PC-3 (cell line): ENCODE measurements around the gene PLA2G15.
"Not testable (repeated sequence)": the region's sequence is repeated elsewhere in the genome, so short reads cannot be mapped to it uniquely, and the experiment has no call there.

ENCODE experiments used
- EZH2 ChIP-seq: fragments of 300-600 bp; sonication (generic); IDR thresholded peaks from one replicate; pipeline ENCODE4 v1.6.1; 2017; ENCODE audit warnings: antibody characterized with exemption, mild to moderate bottlenecking, low read length; ENCODE audit not compliant: unreplicated experiment
- TF ChIP-seq, protein P1 (sequence below): fragments of 300-600 bp; sonication (generic); conservative IDR thresholded peaks from 2 replicates; pipeline ENCODE4 v1.5.1; 2017; ENCODE audit warnings: antibody characterized with exemption, low read depth, mild to moderate bottlenecking, low read length

DNA sequence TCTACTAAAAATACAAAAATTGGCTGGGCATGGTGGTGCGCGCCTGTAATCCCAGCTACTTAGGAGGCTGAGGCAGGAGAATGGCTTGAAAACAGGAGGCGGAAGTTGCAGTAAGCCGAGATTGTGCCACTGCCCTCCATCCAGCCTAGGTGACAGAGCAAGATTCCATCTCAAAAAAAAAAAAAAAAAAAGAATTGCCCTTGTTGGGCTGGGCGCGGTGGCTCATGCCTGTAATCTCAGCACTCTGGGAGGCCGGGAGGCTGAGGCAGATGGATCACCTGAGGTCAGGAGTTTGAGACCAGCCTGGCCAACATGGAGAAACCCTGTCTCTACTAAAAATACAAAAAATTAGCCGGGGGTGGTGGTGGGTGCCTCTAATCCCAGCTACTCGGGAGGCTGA lies 43.6 kb downstream of the PLA2G15 start:
- TF ChIP-seq, protein P1, sequence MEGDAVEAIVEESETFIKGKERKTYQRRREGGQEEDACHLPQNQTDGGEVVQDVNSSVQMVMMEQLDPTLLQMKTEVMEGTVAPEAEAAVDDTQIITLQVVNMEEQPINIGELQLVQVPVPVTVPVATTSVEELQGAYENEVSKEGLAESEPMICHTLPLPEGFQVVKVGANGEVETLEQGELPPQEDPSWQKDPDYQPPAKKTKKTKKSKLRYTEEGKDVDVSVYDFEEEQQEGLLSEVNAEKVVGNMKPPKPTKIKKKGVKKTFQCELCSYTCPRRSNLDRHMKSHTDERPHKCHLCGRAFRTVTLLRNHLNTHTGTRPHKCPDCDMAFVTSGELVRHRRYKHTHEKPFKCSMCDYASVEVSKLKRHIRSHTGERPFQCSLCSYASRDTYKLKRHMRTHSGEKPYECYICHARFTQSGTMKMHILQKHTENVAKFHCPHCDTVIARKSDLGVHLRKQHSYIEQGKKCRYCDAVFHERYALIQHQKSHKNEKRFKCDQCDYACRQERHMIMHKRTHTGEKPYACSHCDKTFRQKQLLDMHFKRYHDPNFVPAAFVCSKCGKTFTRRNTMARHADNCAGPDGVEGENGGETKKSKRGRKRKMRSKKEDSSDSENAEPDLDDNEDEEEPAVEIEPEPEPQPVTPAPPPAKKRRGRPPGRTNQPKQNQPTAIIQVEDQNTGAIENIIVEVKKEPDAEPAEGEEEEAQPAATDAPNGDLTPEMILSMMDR: not testable (repeated sequence)
- TF ChIP-seq EZH2: not testable (repeated sequence)
